GM21619 (cell line): Measurements from ENCODE around the gene CDCA4.
"Not testable (repeated sequence)": the region's sequence is repeated elsewhere in the genome, so short reads cannot be mapped to it uniquely, and the experiment has no call there.

Source experiments
- ATAC-seq: cut with Tn5 transposase; IDR thresholded peaks from one replicate; pipeline ENCODE4 v1.9.1; 2021; ENCODE audit not compliant: unreplicated experiment

CDCA4 gene

DNA sequence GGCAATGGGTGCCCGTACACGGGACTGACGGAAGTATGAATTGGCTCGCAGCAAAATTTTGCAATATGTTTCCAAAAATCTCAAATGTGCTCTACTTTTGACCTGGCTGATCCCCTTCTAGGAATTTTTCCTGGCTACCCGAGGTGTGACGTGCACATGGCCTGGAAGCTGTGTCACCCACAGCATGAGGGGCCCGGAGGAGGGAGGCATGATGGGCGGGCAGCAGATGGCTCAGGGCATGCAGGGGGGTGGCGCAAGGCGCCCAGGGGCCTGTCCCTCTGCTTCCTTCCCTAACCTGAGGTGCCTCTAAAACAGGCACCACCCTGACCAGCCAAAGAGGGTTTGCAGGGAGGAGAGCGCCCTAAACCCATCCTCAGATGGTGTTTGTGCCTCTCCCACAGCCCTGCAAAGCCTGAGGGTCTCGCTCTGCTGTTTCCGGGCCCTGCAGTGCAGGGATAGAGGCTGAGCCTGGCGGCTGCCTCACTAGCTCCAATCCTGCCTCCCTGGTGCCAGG lies 37.7 kb upstream of the CDCA4 start:
- no peak for ATAC-seq

- no peak for ATAC-seq
Measured at GRCh38 chr14:105056303-105056831, 35.5 kb upstream of the CDCA4 start.

- no peak for ATAC-seq
Measured at GRCh38 chr14:105055736-105056302, 34.9 kb upstream of the CDCA4 start.

- no peak for ATAC-seq
Measured at GRCh38 chr14:105055334-105055733, 34.5 kb upstream of the CDCA4 start.

- no peak for ATAC-seq
Measured at GRCh38 chr14:105053996-105054395, 33.1 kb upstream of the CDCA4 start.

- no peak for ATAC-seq
Measured at GRCh38 chr14:105053421-105053820, 32.5 kb upstream of the CDCA4 start.

GRCh38 chr14:105052110-105052458 lies 31.2 kb upstream of the CDCA4 start:
- ATAC-seq: no peak

GRCh38 chr14:105051182-105052109 lies 30.6 kb upstream of the CDCA4 start:
- no peak for ATAC-seq

DNA sequence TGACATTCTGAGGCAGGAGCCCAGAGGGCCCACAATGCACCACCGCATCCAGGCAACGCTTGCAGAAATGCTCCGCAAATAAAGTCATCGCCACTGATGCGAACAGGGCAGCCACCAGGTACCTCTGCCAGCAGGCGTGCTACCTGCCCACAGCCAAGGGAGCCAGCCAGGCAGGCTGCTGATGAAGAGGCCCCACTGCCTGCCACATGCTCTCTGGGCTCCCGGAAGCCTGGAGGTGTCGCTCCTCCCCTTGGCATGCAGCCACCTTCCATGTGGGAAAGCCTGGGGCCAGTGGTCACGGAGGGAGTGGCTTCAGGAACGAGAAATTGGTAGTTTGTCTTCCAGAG lies 29.6 kb upstream of the CDCA4 start:
- no peak for ATAC-seq

DNA sequence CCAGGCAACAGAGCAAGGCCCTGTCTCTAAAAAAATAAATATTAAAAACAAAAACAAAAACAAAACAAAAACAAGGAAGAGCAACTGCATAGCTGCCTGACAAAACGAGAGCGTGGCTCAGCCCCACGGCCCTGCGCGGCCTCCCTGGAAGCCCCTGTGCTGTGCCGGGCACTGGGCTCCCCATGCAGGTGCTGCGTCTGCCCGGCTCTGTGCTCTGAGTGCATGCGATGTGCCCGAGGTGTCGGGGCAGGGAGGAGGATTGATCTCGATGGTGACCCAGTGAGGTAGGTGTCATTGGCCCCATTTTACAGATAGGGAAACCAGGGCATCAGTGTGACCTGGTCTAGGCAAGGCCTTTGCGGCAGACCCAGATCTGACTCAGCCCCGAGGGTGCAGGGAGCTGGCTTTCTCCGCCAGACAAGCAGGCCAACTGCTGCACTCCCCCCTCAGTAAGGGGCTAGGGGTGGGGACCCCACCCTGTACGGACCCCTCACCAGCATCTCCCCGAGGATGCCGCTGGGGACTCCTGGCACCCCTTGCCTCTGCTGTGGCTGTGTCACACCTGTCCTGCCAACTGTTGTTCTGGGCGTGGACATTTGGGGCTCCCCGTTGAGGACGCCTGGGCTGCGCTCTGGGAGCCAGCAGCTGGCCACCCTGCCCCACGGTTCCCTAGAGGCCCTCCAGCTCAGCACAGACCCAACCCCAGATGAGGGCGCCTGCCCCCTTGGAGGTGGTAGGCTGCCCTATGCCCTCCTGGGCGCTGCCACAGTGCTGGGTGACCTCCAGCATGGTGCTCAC lies 29.1 kb upstream of the CDCA4 start:
- ATAC-seq: no peak

DNA sequence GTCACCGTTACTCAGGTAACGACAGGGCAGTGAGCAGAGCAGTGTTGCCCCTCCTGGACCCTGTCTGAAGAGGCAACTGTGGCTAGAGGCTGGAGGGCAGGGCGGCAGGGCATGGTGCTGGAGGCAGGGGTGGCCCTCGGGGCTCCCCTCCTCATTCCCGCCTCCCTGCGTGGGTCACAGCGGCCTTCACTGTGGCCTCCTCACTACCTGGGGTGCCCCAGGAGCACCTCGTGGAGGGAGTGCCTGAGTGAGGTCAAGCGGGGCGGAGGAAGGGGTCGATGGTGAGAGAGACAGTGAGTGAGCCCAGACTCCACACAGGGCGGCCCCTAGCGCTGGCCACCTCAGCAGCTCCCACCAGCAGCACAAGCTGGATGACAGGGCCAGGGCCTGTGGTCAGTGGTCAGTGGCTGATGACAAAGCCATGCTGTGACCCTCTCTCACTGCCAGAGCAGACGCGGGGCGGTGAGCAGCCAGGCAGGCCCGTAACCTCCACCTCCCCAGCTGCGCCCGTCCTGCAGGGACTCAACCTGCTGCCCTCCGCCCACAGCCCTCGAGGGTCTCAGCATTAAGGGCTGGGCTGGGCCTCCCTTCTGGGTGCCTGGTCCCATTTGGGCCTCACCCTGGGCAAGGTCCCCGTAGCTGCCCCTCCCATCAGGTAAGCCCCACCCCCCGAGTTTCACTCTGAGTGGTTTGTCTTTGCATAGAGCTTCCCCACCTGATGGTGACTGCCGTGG lies 26.6 kb upstream of the CDCA4 start:
- ATAC-seq: no peak

DNA sequence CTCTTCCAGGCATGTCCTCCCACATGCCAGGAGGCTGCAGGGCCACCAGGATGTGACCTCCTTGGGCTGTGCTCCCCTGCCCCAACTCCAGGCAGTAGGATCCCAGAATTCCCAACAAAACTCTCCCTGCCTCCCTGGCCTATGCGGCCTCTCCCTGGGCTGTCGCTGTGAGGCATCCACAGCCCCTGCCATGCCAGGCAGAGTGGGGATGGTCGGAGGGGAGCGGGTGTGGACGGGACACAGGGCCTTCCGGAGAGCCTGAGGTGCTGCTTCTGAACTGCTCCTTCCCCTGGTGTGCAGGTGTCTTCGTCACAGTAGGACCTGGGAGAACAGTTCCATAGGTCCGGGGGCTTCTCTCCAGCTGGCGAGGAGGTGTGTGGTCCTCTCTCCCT lies 26.0 kb upstream of the CDCA4 start:
- ATAC-seq: no peak

GRCh38 chr14:105045710-105046326 lies 24.9 kb upstream of the CDCA4 start:
- peak; percentile 59 for ATAC-seq

DNA sequence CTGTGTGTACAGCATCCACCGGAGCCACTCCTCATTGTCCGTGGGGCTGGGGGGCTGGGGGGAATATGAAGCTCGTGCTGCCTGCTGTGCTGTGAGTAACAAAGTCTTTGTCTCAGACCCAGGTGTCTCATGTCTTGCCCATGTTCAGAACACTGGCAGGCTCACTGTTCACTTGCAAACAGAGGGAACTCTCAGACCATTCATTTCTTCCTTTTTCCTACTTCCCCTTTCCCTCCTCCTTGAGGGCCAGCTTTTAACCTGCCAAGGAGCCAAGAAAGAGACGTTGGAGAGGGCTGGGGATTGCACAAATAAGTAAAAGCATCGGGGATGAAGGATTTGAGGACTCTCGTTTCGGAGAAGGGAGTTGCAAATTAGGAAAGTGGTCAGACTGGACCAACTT lies 22.8 kb upstream of the CDCA4 start:
- ATAC-seq: no peak

GRCh38 chr14:105042813-105043212 lies 21.9 kb upstream of the CDCA4 start:
- no peak for ATAC-seq

GRCh38 chr14:105041841-105042765 lies 21.2 kb upstream of the CDCA4 start:
- no peak for ATAC-seq

DNA sequence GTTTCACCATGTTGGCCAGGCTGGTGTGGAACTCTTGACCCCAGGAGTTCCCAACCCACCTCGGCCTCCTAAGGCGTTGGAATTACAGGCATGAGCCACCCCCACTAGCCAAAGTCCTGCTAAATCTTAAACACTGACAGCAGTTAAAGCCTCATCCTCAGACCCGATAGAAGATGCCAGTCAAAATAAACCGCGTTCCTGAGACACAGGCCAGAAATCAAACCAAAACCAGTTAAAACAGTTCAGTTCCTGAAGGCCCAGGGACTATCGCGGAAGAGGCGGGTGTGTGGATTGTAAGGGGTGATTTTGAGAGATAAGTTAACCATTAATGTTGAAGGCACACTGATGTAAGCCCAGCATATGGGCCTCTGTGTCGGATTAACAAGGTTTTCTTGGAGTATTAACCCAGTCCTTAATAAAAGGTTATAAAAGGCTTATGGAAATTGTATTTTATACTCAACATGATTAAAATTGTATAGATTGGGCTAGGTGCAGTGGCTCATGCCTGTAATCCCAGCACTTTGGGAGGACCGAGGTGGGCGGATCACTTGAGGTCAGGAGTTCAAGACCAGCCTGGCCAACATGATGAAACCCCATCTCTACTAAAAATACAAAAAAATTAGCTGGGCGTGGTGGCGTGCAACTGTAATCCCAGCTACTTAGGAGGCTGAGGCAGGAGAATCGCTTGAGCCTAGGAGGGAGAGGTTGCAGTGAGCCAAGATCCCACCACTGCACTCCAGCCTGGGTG lies 18.7 kb upstream of the CDCA4 start:
- no peak for ATAC-seq

DNA sequence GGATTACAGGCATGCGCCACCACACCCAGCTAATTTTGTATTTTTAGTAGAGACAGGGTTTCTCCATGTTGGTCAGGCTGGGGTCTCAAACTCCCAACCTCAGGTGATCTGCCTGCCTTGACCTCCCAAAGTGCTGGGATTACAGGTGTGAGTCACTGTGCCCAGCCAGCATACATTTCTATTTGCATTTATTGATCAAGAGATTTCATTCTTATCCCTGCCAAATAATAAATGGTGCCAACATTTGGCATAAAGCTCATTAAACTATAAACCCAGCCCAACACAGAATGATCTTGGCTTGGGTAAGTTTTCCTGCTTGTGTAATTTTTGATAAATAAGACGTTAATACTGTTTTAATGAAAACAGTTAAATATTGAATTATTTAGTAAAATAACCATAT lies 14.7 kb upstream of the CDCA4 start:
- not testable (repeated sequence) for ATAC-seq
